ENCODE results near the gene SNAI1. TPM values are rescaled to one million over a fixed set of nuclear protein-coding genes. Genes with fewer than 3 reads are reported as not detected.

Gene SNAI1
- polyA plus RNA-seq, 1 donor from 2014 or later, result 0.63 TPM

Other genes with a start within 250 kb of the SNAI1 start
- gene SLC9A8, start 170.2 kb upstream of the SNAI1 start, polyA plus RNA-seq, result 13.2 TPM
- gene SPATA2, start 67.5 kb upstream of the SNAI1 start, polyA plus RNA-seq, result 7.1 TPM
- 119 TPM for gene RNF114, start 46.6 kb upstream of the SNAI1 start, polyA plus RNA-seq
- 125 TPM for gene UBE2V1, start 130.2 kb downstream of the SNAI1 start, polyA plus RNA-seq
- 18.9 TPM for gene PEDS1, start 170.7 kb downstream of the SNAI1 start, polyA plus RNA-seq
- gene CEBPB, start 207.8 kb downstream of the SNAI1 start, polyA plus RNA-seq, result 18.7 TPM